Colonic mucosa (tissue), 4 donors: Measurements from ENCODE around the gene COL4A6. TPM values are rescaled to one million over a fixed set of nuclear protein-coding genes. Genes with fewer than 3 reads are reported as not detected.

Source experiments
- DNase-seq: peaks from one replicate; pipeline ENCODE4 v3.0.0-alpha.2; 2020
- H3K27ac ChIP-seq: fragments of 200-600 bp; one replicate; pipeline ENCODE4 v1.8.0; 2021
- H3K27me3 ChIP-seq: fragments of 200-600 bp; one replicate; pipeline ENCODE4 v1.8.0; 2021
- H3K36me3 ChIP-seq: fragments of 200-600 bp; one replicate; pipeline ENCODE4 v1.8.0; 2021
- H3K4me1 ChIP-seq: fragments of 200-600 bp; one replicate; pipeline ENCODE4 v1.8.0; 2021; ENCODE audit warnings: mild to moderate bottlenecking
- H3K4me3 ChIP-seq: fragments of 200-600 bp; one replicate; pipeline ENCODE4 v1.8.0; 2021
- H3K9ac ChIP-seq, 2 donors: one replicate each; pipeline ENCODE4 v1.7.0; 2013; ENCODE audit warnings: control low read depth in 2 of 2, low read depth in 2 of 2, low read length in 2 of 2
- H3K9me3 ChIP-seq: fragments of 200-600 bp; one replicate; pipeline ENCODE4 v1.8.0; 2021
- CTCF ChIP-seq: fragments of 200-600 bp; IDR thresholded peaks from one replicate; pipeline ENCODE4 v1.8.0; 2022; ENCODE audit warnings: antibody characterized with exemption, mild to moderate bottlenecking
- intact Hi-C: fragments of 100-400 bp; cut with DNase I; formaldehyde crosslinking; loops from one replicate; pipeline ENCODE4 v1.14.1; 2022
- total RNA-seq, 2 donors: library from RNA; stranded (reverse); fragmentation: NEBNext Ultra II Directional in 1 of 2; extraction: Animal tissue kit (Norgen Biotek cat#: 25700) in 1 of 2; gene quantifications; one replicate each; pipeline ENCODE4 v1.2.1, GENCODE V29; 2021
- donor health status: healthy.
- donor health status: DM: no; HTN: no; CAD: no.
- donor health status: DM: no; HTN: no; CAD: no.

The COL4A6 gene
- total RNA-seq, 2 donors from 2014 or later = 1.1 to 1.8 TPM

- no peak for TF ChIP-seq CTCF
- intact Hi-C loops = no loop called here
- H3K9ac ChIP-seq = no peak overlapping the region
- H3K36me3 ChIP-seq = no peaks in the 10 kb centered on the region
- H3K27ac ChIP-seq = no peak overlapping the region
- no peak for DNase-seq
- no peak overlapping the region for H3K4me3 ChIP-seq
- H3K9me3 ChIP-seq = no peaks in the 10 kb centered on the region
- no peaks in the 10 kb centered on the region for H3K4me1 ChIP-seq
- H3K27me3 ChIP-seq = no peaks in the 10 kb centered on the region
Measured at GRCh38 chrX:108173874-108174273, 264.3 kb downstream of the COL4A6 start.

GRCh38 chrX:108171671-108172070, 266.6 kb downstream of the COL4A6 start:
- Histone ChIP-seq H3K9me3 (no peaks in the 10 kb centered on the region), H3K9ac (no peak overlapping the region), H3K4me1 (no peaks in the 10 kb centered on the region), H3K4me3 (no peak overlapping the region), H3K27ac (no peak overlapping the region), H3K36me3 (no peaks in the 10 kb centered on the region), H3K27me3 (no peaks in the 10 kb centered on the region)
- intact Hi-C loops = no loop called here
- no peak for TF ChIP-seq CTCF
- DNase-seq = no peak

- no peak for DNase-seq
- intact Hi-C loops = no loop called here
- no peak for TF ChIP-seq CTCF
Measured at GRCh38 chrX:108169768-108170167, 268.5 kb downstream of the COL4A6 start.

GRCh38 chrX:108168961-108169740, 269.1 kb downstream of the COL4A6 start:
- intact Hi-C loops = no loop called here
- Histone ChIP-seq H3K9ac (no peak overlapping the region), H3K27me3 (no peaks in the 10 kb centered on the region), H3K9me3 (no peaks in the 10 kb centered on the region), H3K4me1 (no peaks in the 10 kb centered on the region), H3K4me3 (no peak overlapping the region), H3K27ac (no peak overlapping the region), H3K36me3 (no peaks in the 10 kb centered on the region)
- no peak for DNase-seq
- TF ChIP-seq CTCF = no peak

More at GRCh38 chrX:108169768-108170167, 268.5 kb downstream of the COL4A6 start:
- Histone ChIP-seq H3K4me1 (no peaks in the 10 kb centered on the region), H3K27ac (no peak overlapping the region), H3K9ac (no peak overlapping the region), H3K36me3 (no peaks in the 10 kb centered on the region), H3K27me3 (no peaks in the 10 kb centered on the region), H3K9me3 (no peaks in the 10 kb centered on the region), H3K4me3 (no peak overlapping the region)

GRCh38 chrX:108167211-108167872, 270.9 kb downstream of the COL4A6 start:
- intact Hi-C loops = no loop called here
- H3K36me3 ChIP-seq = no peaks in the 10 kb centered on the region
- H3K27ac ChIP-seq = no peak overlapping the region
- no peak for TF ChIP-seq CTCF
- DNase-seq = no peak
- H3K27me3 ChIP-seq = no peaks in the 10 kb centered on the region
- no peak overlapping the region for H3K4me3 ChIP-seq
- no peak overlapping the region for H3K9ac ChIP-seq
- H3K9me3 ChIP-seq = no peaks in the 10 kb centered on the region
- H3K4me1 ChIP-seq = no peaks in the 10 kb centered on the region
